Brain microvascular endothelial cell (primary cell): ENCODE results near the gene ST3GAL4.

Source experiments
- DNase-seq: peaks from one replicate; pipeline ENCODE4 v3.0.0-alpha.2; 2020
- H3K27ac ChIP-seq: fragments of 250-450 bp; sonication (Bioruptor Pico); 2 replicates; pipeline ENCODE4 v1.5.1; 2020; ENCODE audit warnings: mild to moderate bottlenecking, moderate library complexity
- H3K27me3 ChIP-seq: fragments of 250-450 bp; sonication (Bioruptor Pico); replicated peaks from 2 replicates; pipeline ENCODE4 v1.5.1; 2020; ENCODE audit warnings: mild to moderate bottlenecking
- H3K36me3 ChIP-seq: fragments of 250-450 bp; sonication (Bioruptor Pico); replicated peaks from 2 replicates; pipeline ENCODE4 v1.5.1; 2020; ENCODE audit warnings: mild to moderate bottlenecking
- H3K4me3 ChIP-seq: 2 replicates; pipeline ENCODE4 v1.5.1; 2011; ENCODE audit warnings: low read depth, mild to moderate bottlenecking, control low read depth, low read length, moderate library complexity
- CTCF ChIP-seq: IDR thresholded peaks from 2 replicates; pipeline ENCODE4 v1.5.1; 2011; ENCODE audit warnings: low read depth, mild to moderate bottlenecking, moderate library complexity, low read length, control low read depth, inconsistent platforms; ENCODE audit errors: missing control alignments
- in situ Hi-C: cut with HindIII; loops from 2 replicates; pipeline ENCODE4 v1.10.0; 2017; ENCODE audit warnings: low sequenced_read_pairs, low pct_ligation_motif_present

ST3GAL4 gene

GRCh38 chr11:126446581-126446980, 91.1 kb downstream of the ST3GAL4 start:
- Histone ChIP-seq H3K27ac (no peak overlapping the region), H3K4me3 (no peak overlapping the region), H3K27me3 (peaks cover 3% of the 10 kb centered on the region), H3K36me3 (no peaks in the 10 kb centered on the region)
- in situ Hi-C loops, result no loop called here
- no peak for TF ChIP-seq CTCF
- DNase-seq, result no peak

GRCh38 chr11:126450198-126450597, 94.7 kb downstream of the ST3GAL4 start:
- H3K27ac ChIP-seq, result no peak overlapping the region
- H3K4me3 ChIP-seq, result no peak overlapping the region
- DNase-seq, result no peak
- H3K36me3 ChIP-seq, result no peaks in the 10 kb centered on the region
- no peak for TF ChIP-seq CTCF
- in situ Hi-C loops, result no loop called here
- peaks cover 4% of the 10 kb centered on the region for H3K27me3 ChIP-seq

GRCh38 chr11:126450806-126451205, 95.3 kb downstream of the ST3GAL4 start:
- H3K27me3 ChIP-seq, result peaks cover 4% of the 10 kb centered on the region
- H3K4me3 ChIP-seq, result no peak overlapping the region
- in situ Hi-C loops, result no loop called here
- no peak for DNase-seq
- no peaks in the 10 kb centered on the region for H3K36me3 ChIP-seq
- no peak overlapping the region for H3K27ac ChIP-seq
- no peak for TF ChIP-seq CTCF

GRCh38 chr11:126451211-126451802, 95.8 kb downstream of the ST3GAL4 start:
- Histone ChIP-seq H3K27me3 (peaks cover 4% of the 10 kb centered on the region), H3K36me3 (no peaks in the 10 kb centered on the region), H3K4me3 (no peak overlapping the region), H3K27ac (no peak overlapping the region)
- no peak for TF ChIP-seq CTCF
- in situ Hi-C loops, result no loop called here
- no peak for DNase-seq

- H3K27ac ChIP-seq, result no peak overlapping the region
- in situ Hi-C loops, result no loop called here
- peaks cover 4% of the 10 kb centered on the region for H3K27me3 ChIP-seq
- no peak for DNase-seq
- no peaks in the 10 kb centered on the region for H3K36me3 ChIP-seq
- H3K4me3 ChIP-seq, result no peak overlapping the region
- TF ChIP-seq CTCF, result no peak
Measured at GRCh38 chr11:126452241-126453101, 97.0 kb downstream of the ST3GAL4 start.
